ENCODE results near the gene CRYGD.
"Not testable (repeated sequence)": the region's sequence is repeated elsewhere in the genome, so short reads cannot be mapped to it uniquely, and the experiment has no call there.

CRYGD gene

GRCh38 chr2:208124013-208124715 lies at the start of gene CRYGD:
TSS of gene CRYGD (minus strand) at chr2:208124524. CDS start at chr2:208124473, 51 bp downstream.
- not testable (repeated sequence) for DNase-seq (ENCODE audit: extremely low read depth, low read depth)

- no peak for DNase-seq (ENCODE audit: extremely low read depth, low read depth)
- TF ChIP-seq CTCF (IDR thresholded peaks at IDR 0.05; ENCODE audit: low read depth, low read length): no peak
Observed at GRCh38 chr2:208172125-208172524, 47.8 kb upstream of the CRYGD start.

- no peak for DNase-seq (ENCODE audit: extremely low read depth, low read depth)
- no peak for TF ChIP-seq CTCF (IDR thresholded peaks at IDR 0.05; ENCODE audit: low read depth, low read length)
Observed at GRCh38 chr2:208164951-208165755, 40.8 kb upstream of the CRYGD start.

- TF ChIP-seq CTCF (IDR thresholded peaks at IDR 0.05; ENCODE audit: low read depth, low read length): no peak
- no peak for DNase-seq (ENCODE audit: extremely low read depth, low read depth)
Observed at GRCh38 chr2:208163489-208163888, 39.2 kb upstream of the CRYGD start, which contains the start of gene CRYGA. TSS of gene CRYGA (minus strand) at chr2:208163589. CDS start at chr2:208163556, 33 bp downstream.

- TF ChIP-seq CTCF (IDR thresholded peaks at IDR 0.05; ENCODE audit: low read depth, low read length): no peak
- DNase-seq (ENCODE audit: extremely low read depth, low read depth): no peak
Observed at GRCh38 chr2:208156439-208156838, 32.1 kb upstream of the CRYGD start.

- DNase-seq (ENCODE audit: extremely low read depth, low read depth): no peak
- no peak for TF ChIP-seq CTCF (IDR thresholded peaks at IDR 0.05; ENCODE audit: low read depth, low read length)
Observed at GRCh38 chr2:208153156-208153555, 28.8 kb upstream of the CRYGD start.

- no peak for TF ChIP-seq CTCF (IDR thresholded peaks at IDR 0.05; ENCODE audit: low read depth, low read length)
- no peak for DNase-seq (ENCODE audit: extremely low read depth, low read depth)
Observed at GRCh38 chr2:208150956-208151355, 26.6 kb upstream of the CRYGD start.

Data from AG09319 (cell line).